Stimulated activated CD8-positive, alpha-beta memory T cell treated with anti-CD3 and anti-CD28 coated beads, Interleukin-7, amount 100 ng/mL, for 4 hours (primary cell): ENCODE data around the gene UQCR11.

Source experiments
- DNase-seq, 2 donors: peaks; one replicate each; pipeline ENCODE4 v3.0.0-alpha.2; 2020; ENCODE audit warnings: low read depth in 2 of 2

The UQCR11 gene

DNA sequence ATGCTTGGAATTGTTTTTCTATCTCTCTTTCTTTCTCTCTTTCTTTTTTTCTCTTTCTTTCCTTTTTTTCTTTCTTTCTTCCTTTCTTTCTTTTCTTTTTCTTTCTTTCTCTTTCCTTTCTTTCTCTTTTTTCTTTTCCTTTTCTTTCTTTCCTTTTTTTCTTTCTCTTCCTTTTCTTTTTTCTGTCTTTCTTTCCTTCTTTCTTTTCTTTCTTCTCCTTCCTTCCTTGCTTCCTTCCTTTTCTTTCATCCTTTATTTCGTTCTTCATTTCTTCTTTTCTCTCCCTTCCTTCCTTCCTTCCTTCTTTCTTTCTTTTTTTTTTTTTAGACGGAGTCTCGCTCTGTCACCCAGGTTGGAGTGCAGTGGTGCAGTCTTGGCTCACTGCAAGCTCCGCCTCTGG is 35.3 kb downstream of the UQCR11 start:
- no peak for DNase-seq

DNA sequence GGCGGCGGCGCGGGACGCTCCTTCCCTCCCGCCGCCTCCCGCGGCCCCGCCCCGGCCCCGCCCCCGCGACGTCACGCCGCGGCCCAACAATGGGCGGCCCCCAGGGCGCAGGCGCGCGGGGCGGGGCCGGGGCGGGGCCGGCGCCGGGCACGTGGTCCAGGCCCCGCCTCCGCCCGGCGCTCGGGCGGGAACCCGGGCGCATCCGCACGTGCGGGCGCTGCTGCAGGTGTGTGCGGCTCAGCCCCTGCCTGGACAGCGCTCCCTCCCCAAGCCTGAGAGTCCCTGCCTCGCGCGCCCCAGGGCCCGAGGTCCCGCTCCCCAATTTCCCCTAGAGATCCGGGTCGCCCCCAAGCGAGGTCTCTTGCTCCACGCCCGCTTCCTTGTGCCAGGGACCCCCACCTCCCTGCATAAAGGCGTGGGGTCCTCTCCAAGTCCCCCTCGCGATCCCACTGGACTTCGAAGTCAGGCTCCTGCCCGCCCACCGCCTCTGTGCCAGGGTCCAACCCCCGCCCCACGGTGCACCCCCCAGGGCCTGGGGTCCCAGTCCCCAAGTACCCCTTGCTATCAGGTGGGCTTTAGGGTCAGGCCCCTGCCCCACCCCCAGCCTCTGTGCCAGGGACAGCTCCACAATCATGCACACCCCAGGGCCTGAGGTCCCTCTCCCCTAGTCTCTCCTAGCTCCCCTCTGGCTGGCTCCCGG is 36.8 kb downstream of the UQCR11 start, which contains the start of gene MEX3D:
MEX3D (minus strand) TSS at position 6 of the 700 bp plus-strand sequence. CDS start 267 bp downstream, outside the sequence.
- DNase-seq: peak; percentile 48 to 77

DNA sequence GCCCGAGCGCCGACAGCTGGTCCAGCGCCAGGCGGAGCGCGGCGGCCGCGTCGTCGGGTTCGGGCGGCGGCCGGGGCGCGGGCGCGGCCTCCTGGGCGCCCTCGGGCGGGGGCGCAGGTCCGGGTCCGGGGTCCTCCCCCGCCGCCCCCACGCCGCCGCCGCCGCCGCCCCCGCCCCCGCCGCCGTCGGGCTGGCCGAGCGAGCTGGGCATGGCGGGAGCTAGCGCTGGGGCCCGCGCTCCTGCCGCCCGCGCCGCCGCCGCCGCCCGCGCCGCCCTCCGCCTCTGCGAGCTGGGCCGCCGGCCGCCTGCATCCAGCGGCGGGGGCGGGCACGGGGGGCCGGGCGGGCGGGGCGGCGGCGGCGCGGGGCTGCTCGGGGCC is 37.4 kb downstream of the UQCR11 start:
- no peak for DNase-seq

DNA sequence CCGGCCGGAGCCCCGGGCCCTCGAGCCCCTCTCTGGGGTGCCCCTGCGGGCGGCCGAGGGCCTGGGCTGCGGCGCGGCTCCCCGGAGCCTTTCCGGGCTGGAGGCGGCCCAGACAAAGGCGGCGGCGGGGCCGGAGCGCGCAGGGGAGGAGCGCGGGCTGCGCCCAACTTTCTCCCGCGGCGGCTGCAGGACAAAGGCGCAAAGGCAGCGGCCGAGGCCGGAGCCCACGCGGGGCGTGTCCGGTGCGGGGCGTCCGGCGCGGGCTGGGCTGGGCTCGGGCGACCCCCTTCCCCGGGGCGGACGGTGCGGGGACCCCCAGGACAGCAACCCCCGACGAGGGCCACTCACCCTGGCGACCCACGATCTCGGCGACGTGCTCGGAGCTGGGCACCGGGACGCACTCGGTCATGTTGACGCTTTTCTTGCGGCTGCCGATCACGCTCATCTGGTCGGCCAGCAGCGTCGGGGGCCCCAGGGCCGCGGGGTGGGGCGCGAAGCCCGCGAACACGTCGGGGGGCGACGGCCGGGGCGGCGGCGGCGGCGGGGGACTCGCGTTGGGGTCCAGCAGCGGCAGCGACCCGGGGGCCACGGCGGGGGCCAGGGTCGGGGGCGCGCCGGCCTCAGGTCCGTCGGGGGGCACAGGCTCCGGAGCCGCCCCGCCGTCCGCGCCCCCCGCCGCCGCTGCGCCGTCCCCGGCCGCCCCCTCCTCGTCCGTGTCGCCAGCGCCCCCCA is 38.0 kb downstream of the UQCR11 start:
- no peak for DNase-seq

DNA sequence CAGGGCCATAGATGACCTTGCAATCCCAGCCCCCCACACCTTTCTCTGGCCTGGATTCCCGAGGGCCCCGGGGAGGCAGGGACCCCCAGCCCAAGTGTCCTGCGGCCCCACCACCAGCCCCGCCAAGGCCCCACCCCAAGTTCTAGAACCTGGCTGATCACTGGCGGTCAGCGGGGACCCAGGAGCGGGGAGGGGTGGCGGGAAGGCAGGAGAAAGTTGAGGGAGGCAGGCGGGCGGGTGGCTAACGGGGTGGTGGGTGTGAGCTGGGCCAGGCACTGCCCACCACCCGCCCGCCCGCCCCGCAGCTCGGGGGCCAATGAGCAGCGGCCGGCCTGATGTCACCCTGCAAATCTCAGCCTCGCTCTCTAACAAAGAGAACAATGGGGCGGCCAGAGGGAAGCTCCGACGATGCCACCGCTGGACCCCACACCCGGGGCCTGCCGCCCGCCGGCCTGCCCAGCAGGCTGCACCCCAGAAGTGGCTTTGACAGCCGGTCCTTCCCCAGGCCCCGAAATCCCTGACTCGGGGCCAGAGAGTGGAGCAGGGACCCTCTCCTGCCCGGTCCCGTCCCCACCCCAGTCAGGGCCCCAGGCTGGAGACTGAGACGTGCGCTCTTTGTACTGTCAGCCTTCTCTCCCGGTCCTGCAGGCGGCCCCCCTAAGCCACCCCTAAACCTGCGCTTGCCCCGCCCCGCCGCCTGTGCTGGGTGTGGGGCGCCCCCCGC is 38.7 kb downstream of the UQCR11 start:
- no peak for DNase-seq

DNA sequence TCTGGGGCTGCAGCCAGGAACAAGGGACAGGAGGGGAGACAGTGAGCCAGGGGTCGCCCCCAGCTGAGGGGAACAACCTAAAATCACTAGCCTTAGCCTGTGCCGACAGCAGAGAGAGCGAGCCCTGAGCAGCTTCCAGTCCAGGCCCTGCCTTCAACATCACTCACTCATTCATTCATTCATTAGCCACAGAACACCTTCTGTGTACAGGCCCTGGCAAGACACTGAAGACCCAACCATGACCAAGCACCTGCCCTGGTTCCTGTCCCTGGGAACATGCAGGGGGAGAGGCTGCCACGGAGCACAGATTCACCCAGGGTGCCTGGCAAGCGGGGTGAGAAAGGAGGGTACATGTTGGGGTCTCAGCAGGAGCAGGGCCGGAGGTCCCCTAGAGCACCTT is 42.0 kb downstream of the UQCR11 start:
- no peak for DNase-seq

DNA sequence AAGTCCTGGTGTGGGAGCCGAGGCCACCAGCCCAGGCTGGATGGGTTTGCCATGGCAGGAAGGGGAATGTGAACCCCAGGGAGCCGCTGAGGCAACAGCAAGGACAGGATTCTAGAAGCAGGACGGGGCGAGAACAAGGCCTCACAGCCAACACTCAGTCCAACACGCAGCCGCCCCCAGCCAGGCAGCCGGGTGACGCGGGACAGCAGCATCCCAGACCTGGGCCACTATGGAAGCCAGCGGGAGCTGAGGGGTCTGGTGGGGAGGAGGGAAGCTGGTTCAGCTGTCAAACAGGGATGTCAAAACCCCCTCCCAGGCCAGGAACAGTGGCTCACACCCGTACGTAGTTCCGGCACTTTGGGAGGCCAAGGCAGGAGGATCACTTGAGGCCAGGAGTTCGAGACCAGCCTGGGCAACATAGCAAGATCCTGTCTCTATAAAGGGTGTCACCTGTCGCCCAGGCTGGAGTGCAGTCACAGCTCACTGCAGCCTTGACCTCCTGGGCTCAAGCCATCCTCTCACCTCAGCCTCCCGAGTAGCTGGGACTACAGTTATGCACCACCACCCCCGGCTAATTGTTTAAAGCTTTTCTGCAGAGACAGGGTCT is 43.9 kb downstream of the UQCR11 start:
- no peak for DNase-seq

DNA sequence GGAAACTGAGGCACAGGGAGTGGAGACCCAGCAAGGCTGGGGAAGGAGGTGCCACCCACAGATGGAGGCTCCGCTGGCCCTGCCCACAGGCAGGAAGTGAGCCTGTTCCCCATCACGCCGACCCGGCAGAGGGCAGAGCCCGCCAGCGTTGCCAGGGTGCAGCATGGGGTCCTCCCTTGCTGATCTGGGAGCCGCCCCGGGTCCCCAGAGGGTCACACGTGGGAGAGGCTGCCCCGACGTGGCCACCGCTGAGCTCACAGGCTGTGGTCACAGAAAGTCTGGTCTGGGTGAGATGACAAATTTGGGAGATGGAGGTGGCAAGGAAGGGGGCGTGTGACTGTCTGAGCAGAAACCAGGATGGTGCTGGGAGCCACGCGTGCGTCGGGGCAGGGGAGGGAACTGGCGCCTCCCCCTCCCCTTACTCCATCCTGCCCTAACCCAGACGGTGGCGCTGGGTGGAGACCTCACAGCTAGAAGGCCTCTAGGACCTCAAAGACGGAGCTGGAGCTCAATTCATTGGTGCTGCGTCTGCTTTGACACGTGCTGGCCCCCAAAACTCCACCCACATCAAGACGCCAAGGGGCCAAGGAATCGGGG is 44.9 kb downstream of the UQCR11 start:
- DNase-seq: no peak

DNA sequence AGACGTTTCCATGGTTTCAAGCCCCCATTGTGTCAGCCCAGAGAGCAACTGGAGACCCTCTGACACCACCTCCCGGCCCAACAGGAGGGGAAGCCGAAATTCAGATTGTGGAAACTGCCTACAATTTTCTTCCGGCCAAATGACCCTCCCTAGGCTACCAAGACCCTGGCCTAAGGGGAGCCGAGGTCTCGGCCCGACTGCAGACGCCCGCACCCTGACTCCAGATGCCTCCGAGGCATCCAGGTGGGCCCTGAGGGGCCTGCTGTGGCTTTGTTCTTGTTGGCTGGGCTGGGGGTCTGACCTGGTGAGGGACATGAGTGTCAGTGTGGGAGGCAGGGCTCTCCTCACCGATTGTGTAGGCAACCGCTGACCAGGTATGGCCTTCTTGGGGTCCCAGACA is 46.7 kb downstream of the UQCR11 start:
- DNase-seq: no peak

DNA sequence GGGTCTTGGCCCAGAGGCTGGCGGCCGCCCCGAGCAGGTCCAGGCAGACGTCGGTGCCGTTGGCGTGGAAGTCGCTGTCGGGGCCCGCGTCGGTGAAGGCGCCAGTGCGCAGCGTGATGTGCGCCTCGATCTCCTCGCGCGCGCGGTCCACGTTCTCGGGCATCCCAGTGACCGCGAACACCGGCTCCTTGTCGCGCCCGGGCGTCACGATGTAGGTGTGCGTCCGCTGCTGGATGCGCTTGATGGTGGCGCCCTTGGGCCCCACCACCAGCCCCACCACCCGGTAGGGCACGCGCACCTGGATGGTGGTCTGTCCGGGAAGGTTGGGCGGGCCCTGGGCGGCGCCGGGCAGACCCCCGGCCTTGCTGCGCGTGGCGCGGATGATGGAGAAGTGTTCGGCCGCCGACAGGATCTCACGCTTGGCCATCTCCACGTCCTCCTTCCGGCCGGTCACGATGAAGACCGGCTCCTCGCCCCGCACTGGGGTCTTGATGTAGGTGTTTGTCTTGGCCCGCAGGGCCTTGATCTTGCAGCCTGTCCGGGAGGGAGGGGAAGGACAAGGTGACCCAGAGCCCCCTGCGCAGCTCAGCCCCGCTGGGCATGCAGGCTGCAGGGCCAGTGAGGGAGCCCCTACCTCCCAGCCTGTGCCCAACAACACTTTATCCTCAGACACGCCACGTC is 48.7 kb downstream of the UQCR11 start:
- DNase-seq: no peak

DNA sequence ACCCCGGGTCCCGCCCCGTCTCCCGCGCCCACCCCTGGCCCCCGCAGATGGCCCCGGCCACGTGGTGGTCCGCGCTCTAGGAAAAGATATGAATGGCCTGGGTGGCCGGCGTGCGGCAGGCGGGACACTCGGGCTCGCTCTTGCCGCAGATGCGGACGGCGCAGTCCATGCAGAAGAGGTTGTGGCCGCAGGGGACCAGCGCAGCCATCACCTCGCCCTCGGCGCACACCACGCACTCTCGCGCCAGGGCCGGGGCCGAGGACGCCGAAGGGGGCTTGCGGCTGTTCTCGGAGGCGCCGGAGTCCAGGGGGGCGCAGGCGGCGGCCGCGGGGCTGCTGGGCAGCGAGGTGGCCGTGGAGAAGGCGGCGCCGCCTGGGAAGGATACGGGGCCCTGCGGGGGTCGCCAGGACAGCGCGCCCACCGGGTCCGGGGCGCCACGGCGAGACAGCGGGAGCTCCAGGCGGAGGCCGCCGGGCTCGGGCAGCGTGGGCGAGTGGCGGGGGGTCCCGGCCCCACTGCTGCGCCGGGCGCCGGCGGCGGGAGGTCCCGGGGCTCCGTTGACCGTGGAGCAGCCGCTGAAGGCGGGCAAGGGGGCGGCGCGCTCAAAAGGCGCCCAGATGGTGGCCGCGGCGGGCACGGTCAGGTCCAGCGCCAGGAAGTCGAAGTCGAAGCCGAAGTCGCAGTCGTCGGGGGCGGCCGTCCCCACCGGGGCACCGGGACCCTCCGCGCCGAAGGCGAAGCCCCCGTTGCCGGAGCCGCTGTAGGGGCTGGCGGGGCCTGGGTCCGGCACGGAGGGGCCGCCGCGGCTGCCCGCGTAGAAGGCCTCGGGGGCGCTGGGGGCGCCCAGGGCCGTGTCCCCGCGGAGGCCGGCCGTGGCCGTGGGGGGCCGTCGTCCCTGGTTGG is 49.5 kb downstream of the UQCR11 start:
- no peak for DNase-seq

DNA sequence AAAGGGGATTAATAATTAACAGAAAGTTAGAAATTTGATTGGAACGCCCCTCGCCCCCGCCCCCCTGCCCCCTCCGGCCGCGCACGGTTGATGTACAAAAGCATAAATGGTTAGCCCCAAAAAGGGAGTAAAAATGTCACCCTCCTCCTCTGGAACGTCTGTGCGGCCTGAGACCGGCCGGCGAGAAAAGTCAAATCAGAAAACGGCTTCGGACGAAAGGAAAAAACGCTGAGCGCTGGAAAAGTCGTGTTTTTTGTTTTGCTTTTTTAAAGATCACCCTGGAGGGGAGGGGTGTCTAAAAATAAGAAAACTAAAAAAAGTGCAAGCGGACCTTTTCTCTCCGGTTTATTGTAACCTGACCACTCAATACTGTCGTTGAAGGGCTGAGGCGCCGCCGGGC is 50.3 kb downstream of the UQCR11 start:
- DNase-seq: no peak

DNA sequence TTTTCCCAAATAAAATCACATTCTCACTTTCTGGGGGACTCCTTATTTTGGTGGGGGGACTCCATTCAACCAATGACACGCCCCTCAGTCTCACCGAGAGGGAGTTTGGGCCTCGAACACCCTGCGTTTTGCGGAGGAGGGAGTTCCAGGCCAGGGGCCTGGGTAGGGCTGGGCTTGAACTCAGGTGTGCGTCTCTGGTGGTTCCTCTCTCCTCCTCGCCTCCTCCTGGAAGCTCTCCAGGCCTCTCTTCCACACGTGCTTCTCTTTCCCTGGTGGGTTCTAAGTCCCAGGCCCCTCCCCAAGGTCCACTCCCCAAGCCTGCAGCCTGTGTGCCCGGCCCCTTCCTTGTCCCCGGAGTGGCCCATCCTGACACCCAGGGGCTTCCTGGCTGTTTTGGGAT is 51.8 kb downstream of the UQCR11 start:
- DNase-seq: no peak

DNA sequence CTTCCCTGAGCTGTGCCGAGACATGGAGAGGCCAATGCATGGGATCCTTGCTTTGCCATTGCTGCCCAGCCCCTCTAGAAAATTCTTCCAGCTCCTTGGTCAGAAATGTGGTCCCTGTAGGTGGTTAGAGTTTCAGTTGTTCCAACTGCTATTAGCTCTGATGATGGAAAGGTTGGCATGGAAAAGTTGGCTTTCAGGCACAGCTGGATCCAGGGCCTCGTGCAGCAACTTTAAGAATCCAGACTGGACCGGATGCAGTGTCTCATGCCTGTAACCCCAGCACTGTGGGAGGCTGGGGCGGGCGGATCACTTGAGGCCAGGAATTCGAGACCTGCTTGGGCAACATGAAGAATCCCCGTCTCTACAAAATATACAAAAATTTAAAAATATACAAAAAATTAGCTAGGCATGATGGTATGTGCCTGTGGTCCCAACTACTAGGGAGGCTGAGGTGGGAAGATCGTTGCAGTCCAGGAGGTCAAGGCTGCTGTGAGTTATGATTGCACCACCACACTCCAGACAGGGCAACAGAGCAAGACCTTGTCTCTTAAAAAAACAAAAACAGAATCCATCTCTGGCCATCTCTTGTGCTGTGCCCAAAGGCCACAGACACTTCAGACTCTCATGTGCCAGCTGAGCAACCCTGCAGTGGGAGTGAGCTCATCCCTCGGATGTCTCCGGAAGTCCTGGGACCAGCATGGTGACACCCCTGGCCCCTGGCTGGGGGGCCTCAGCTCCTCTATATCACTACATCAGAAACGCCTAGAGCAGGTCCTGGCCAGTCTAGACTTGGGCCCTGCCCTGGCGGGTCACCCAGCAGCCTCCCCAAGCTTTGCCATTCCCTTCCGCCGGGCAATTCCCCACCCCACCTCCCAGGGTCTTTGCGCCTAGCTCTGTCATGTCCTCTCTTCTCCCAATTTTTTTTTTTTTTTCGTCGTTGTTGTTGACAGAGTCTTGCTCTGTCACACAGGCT is 53.9 kb downstream of the UQCR11 start:
- no peak for DNase-seq

DNA sequence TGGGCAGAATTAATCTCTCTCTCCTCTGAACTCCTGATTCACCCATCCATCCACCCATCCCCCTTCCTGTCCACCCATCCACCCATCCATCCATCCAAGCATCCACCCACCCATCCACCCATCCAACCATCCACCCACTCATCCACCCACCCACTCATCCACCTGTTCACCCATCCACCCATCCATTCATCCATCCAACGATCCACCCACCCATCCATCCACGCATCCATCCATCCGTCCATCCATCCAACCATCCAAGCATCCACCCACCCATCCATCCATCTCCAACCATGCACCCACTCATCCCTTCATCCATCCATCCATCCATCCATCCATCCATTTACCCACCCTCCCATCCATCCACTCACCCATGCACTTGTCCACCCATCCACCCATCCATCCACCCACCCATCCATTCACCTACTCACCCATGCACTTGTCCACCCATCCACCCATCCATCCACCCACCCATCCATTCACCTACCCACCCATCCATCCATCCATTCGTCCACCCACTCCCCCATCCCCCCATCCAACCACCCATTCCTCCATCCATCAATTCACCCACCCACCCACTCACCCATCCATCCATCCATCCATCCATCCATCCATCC is 55.8 kb downstream of the UQCR11 start:
- no peak for DNase-seq
